GM23248 (cell line): ENCODE data around the gene ABLIM2. TPM values are rescaled to one million over a fixed set of nuclear protein-coding genes. Genes with fewer than 3 reads are reported as not detected.
"Not testable (repeated sequence)": the region's sequence is repeated elsewhere in the genome, so short reads cannot be mapped to it uniquely, and the experiment has no call there.

Source experiments
- DNase-seq: peaks from one replicate; pipeline ENCODE4 v3.0.0-alpha.2; 2015
- H2AFZ ChIP-seq: fragments of 200-600 bp; sonication (generic); 2 replicates; pipeline ENCODE4 v1.6.1; 2016; ENCODE audit warnings: antibody characterized with exemption
- H3F3A ChIP-seq: fragments of 200-600 bp; sonication (generic); 2 replicates; pipeline ENCODE4 v1.6.1; 2016; ENCODE audit warnings: mild to moderate bottlenecking, antibody characterized with exemption, mixed run types; ENCODE audit not compliant: insufficient read depth
- H3K27ac ChIP-seq: fragments of 200-600 bp; sonication (generic); 2 replicates; pipeline ENCODE4 v1.5.1; 2016; ENCODE audit warnings: mild to moderate bottlenecking
- H3K27me3 ChIP-seq: fragments of 200-600 bp; sonication (generic); replicated peaks from 2 replicates; pipeline ENCODE4 v1.6.1; 2016; ENCODE audit warnings: mild to moderate bottlenecking; ENCODE audit not compliant: insufficient read depth
- H3K36me3 ChIP-seq: fragments of 200-600 bp; sonication (generic); 2 replicates; pipeline ENCODE4 v1.6.1; 2016; ENCODE audit warnings: low read depth, mild to moderate bottlenecking
- H3K4me1 ChIP-seq: fragments of 200-600 bp; sonication (generic); 2 replicates; pipeline ENCODE4 v1.6.1; 2016; ENCODE audit warnings: mild to moderate bottlenecking; ENCODE audit not compliant: insufficient read depth
- H3K4me2 ChIP-seq: fragments of 200-600 bp; sonication (generic); one replicate; pipeline ENCODE4 v1.6.1; 2016; ENCODE audit warnings: mild to moderate bottlenecking; ENCODE audit not compliant: unreplicated experiment
- H3K4me3 ChIP-seq: fragments of 200-600 bp; sonication (generic); 2 replicates; pipeline ENCODE4 v1.5.1; 2016; ENCODE audit warnings: mild to moderate bottlenecking
- H3K79me2 ChIP-seq: fragments of 200-600 bp; sonication (generic); 2 replicates; pipeline ENCODE4 v1.6.1; 2016; ENCODE audit warnings: mild to moderate bottlenecking; ENCODE audit not compliant: insufficient read depth
- H3K9ac ChIP-seq: fragments of 200-600 bp; sonication (generic); 2 replicates; pipeline ENCODE4 v1.6.1; 2016; ENCODE audit warnings: mild to moderate bottlenecking
- H3K9me2 ChIP-seq: fragments of 200-600 bp; sonication (generic); 2 replicates; pipeline ENCODE4 v1.6.1; 2016; ENCODE audit warnings: mixed run types, mild to moderate bottlenecking, moderate library complexity; ENCODE audit not compliant: insufficient read depth
- H3K9me3 ChIP-seq: fragments of 200-600 bp; sonication (generic); one replicate; pipeline ENCODE4 v1.6.1; 2017; ENCODE audit warnings: low read depth
- H4K20me1 ChIP-seq: fragments of 200-600 bp; sonication (generic); 2 replicates; pipeline ENCODE4 v1.6.0; 2016; ENCODE audit not compliant: insufficient read depth
- EZH2 ChIP-seq: fragments of 200-600 bp; sonication (generic); IDR thresholded peaks from 2 replicates; pipeline ENCODE4 v1.6.1; 2018; ENCODE audit warnings: antibody characterized with exemption, mild to moderate bottlenecking; ENCODE audit not compliant: insufficient read depth, poor library complexity, severe bottlenecking
- EZH2phosphoT487 ChIP-seq: fragments of 200-600 bp; sonication (generic); IDR thresholded peaks from 2 replicates; pipeline ENCODE4 v1.6.1; 2018; ENCODE audit warnings: antibody characterized with exemption, moderate library complexity, mild to moderate bottlenecking, low read depth; ENCODE audit not compliant: insufficient read depth
- WGBS, 2 experiments: methylation state at CpG; one replicate each; pipeline ENCODE4 v1.1.6; 2015 to 2017; ENCODE audit warnings: low lambda C conversion rate in 2 of 2, low coverage in 1 of 2; ENCODE audit errors: missing lambda C conversion rate in 2 of 2; 5-methylcytosine and 5-hydroxymethylcytosine counted together
- in situ Hi-C: fragments of 300-500 bp; cut with MboI; formaldehyde crosslinking; loops from 2 replicates; pipeline ENCODE4 v1.15.0; 2020
- polyA plus RNA-seq: library from polyadenylated mRNA; unstranded; fragments of >200 nt; fragmentation: Nextera tagmentation; extraction: Ambion mirVana; gene quantifications from 2 replicates; pipeline ENCODE4 v1.2.1, GENCODE V29; 2016
- total RNA-seq: library from RNA; depleted of rRNA; stranded (reverse); fragments of >200 nt; shearing (Covaris generic); gene quantifications from 2 replicates; pipeline ENCODE4 v1.2.3, GENCODE V29; 2014

The ABLIM2 gene
- total and polyA plus RNA-seq, 2 experiments from 2014 or later, result not detected

- Histone ChIP-seq H3K4me1 (peaks cover 16% of the 10 kb centered on the region), H3K27me3 (no peaks in the 10 kb centered on the region), H3K79me2 (no peaks in the 10 kb centered on the region), H4K20me1 (no peaks in the 10 kb centered on the region), H3K27ac (no peak overlapping the region), H3K9me2 (no peaks in the 10 kb centered on the region), H2AFZ (no peak overlapping the region), H3F3A (peaks cover 17% of the 10 kb centered on the region), H3K9ac (no peak overlapping the region), H3K4me3 (no peak overlapping the region), H3K36me3 (no peaks in the 10 kb centered on the region), H3K4me2 (no peak overlapping the region), H3K9me3 (no peaks in the 10 kb centered on the region)
- DNase-seq, result no peak
- in situ Hi-C loops, result no loop called here
- WGBS, 2 experiments, result 69 to 75% methylated on average over 4 of the region's 4 CpGs
- TF ChIP-seq EZH2 (no peak), EZH2phosphoT487 (no peak)
These were observed 210.7 kb downstream of the ABLIM2 start for GRCh38 chr4:7947927-7948326.

GRCh38 chr4:7945709-7946380 is 212.8 kb downstream of the ABLIM2 start:
- no peak for TF ChIP-seq EZH2phosphoT487
- TF ChIP-seq EZH2, result no peak
- DNase-seq, result no peak
- in situ Hi-C loops, result no loop called here

GRCh38 chr4:7944599-7945220 is 213.9 kb downstream of the ABLIM2 start:
- Histone ChIP-seq H3K79me2 (no peaks in the 10 kb centered on the region), H3K9me3 (no peaks in the 10 kb centered on the region), H3F3A (peaks cover 17% of the 10 kb centered on the region), H3K36me3 (no peaks in the 10 kb centered on the region), H3K4me2 (no peak overlapping the region), H3K4me3 (no peak overlapping the region), H2AFZ (no peak overlapping the region), H3K4me1 (peaks cover 19% of the 10 kb centered on the region), H3K9ac (no peak overlapping the region), H4K20me1 (no peaks in the 10 kb centered on the region), H3K27ac (no peak overlapping the region), H3K9me2 (no peaks in the 10 kb centered on the region), H3K27me3 (no peaks in the 10 kb centered on the region)
- peak; percentile 64 for DNase-seq
- in situ Hi-C loops, result no loop called here
- TF ChIP-seq EZH2 (no peak), EZH2phosphoT487 (no peak)
- WGBS, 2 experiments, result 70% methylated on average over 5 of the region's 5 CpGs

More at GRCh38 chr4:7945709-7946380, 212.8 kb downstream of the ABLIM2 start:
- Histone ChIP-seq H3K27ac (no peak overlapping the region), H2AFZ (no peak overlapping the region), H3K4me2 (no peak overlapping the region), H3K27me3 (no peaks in the 10 kb centered on the region), H4K20me1 (no peaks in the 10 kb centered on the region), H3K4me1 (peaks cover 16% of the 10 kb centered on the region), H3K4me3 (no peak overlapping the region), H3K9me2 (no peaks in the 10 kb centered on the region), H3K36me3 (no peaks in the 10 kb centered on the region), H3K9ac (no peak overlapping the region), H3F3A (peaks cover 17% of the 10 kb centered on the region), H3K9me3 (no peaks in the 10 kb centered on the region), H3K79me2 (no peaks in the 10 kb centered on the region)
- 56 to 62% methylated on average over 14 of the region's 14 CpGs for WGBS, 2 experiments

GRCh38 chr4:7943688-7944087 is 214.9 kb downstream of the ABLIM2 start:
- WGBS, 2 experiments, result 95 to 97% methylated on average over 4 of the region's 4 CpGs
- H3K9ac ChIP-seq, DNase-seq, H3K9me3 ChIP-seq, H3K4me3 ChIP-seq, H3K27ac ChIP-seq, in situ Hi-C loops, H3K9me2 ChIP-seq, H4K20me1 ChIP-seq, H3K36me3 ChIP-seq, H2AFZ ChIP-seq, H3K4me2 ChIP-seq, H3K27me3 ChIP-seq, H3K79me2 ChIP-seq: not testable (repeated sequence)
- H3F3A ChIP-seq, result peaks cover 16% of the 10 kb centered on the region
- peaks cover 13% of the 10 kb centered on the region for H3K4me1 ChIP-seq
